ENCODE data around the gene GIPC3.

The GIPC3 gene

GRCh38 chr19:3605770-3606169, 20.5 kb downstream of the GIPC3 start:
- DNase-seq: no peak

- DNase-seq: no peak
These were observed 21.0 kb downstream of the GIPC3 start for GRCh38 chr19:3606174-3606689.

- DNase-seq: no peak
These were observed 21.5 kb downstream of the GIPC3 start, which contains the start of gene TBXA2R for GRCh38 chr19:3606690-3607289. Gene TBXA2R, minus strand, starts transcription at chr19:3606875. Its CDS starts 6,241 bp downstream, at chr19:3600634.

GRCh38 chr19:3607303-3608078, 22.2 kb downstream of the GIPC3 start:
- no peak for DNase-seq

- no peak for DNase-seq
These were observed 22.9 kb downstream of the GIPC3 start for GRCh38 chr19:3608079-3608641.

- no peak for DNase-seq
These were observed 23.6 kb downstream of the GIPC3 start for GRCh38 chr19:3608750-3609322.

- DNase-seq: no peak
These were observed 24.8 kb downstream of the GIPC3 start for GRCh38 chr19:3609779-3610719.

- no peak for DNase-seq
These were observed 25.8 kb downstream of the GIPC3 start for GRCh38 chr19:3610745-3611717.

- DNase-seq: no peak
These were observed 26.6 kb downstream of the GIPC3 start for GRCh38 chr19:3611841-3612240.

- DNase-seq: no peak
These were observed 27.1 kb downstream of the GIPC3 start for GRCh38 chr19:3612330-3612729.

- no peak for DNase-seq
These were observed 27.8 kb downstream of the GIPC3 start for GRCh38 chr19:3612901-3613741.

GRCh38 chr19:3613818-3614661, 28.8 kb downstream of the GIPC3 start:
- DNase-seq: no peak

GRCh38 chr19:3614858-3615505, 29.7 kb downstream of the GIPC3 start:
- no peak for DNase-seq

- no peak for DNase-seq
These were observed 30.4 kb downstream of the GIPC3 start for GRCh38 chr19:3615524-3616135.

- no peak for DNase-seq
These were observed 32.2 kb downstream of the GIPC3 start for GRCh38 chr19:3617463-3617862.

GRCh38 chr19:3618144-3618810, 33.0 kb downstream of the GIPC3 start:
- DNase-seq: no peak

GRCh38 chr19:3618811-3619630, 33.7 kb downstream of the GIPC3 start:
- DNase-seq: no peak

All from NCI-H1092 (cell line).